ENCODE results near the gene HLA-DRB5.
"Not testable (repeated sequence)": the region's sequence is repeated elsewhere in the genome, so short reads cannot be mapped to it uniquely, and the experiment has no call there.

Gene HLA-DRB5

GRCh38 chr6:32501016-32501415 is 29.1 kb downstream of the HLA-DRB5 start:
- no peak for DNase-seq

DNA sequence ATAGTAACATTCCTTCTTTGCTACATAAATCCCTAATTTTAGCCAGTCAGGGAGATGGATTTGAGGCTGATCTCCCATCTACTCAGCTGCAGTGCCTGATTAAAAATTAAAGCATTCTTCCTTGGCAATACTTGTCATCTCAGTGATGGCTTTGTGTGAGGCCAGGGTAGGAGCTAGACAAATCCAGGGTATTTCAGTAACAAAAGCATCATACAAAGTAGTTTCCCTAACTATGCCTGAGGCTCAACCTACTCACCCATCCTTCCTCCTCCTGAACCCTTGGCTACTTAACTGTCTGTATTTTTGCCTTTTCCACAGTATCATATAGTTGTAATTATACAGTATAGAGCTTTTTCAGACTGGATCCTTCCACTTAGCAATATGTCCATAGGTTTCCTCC is 37.7 kb downstream of the HLA-DRB5 start:
- no peak for DNase-seq

DNA sequence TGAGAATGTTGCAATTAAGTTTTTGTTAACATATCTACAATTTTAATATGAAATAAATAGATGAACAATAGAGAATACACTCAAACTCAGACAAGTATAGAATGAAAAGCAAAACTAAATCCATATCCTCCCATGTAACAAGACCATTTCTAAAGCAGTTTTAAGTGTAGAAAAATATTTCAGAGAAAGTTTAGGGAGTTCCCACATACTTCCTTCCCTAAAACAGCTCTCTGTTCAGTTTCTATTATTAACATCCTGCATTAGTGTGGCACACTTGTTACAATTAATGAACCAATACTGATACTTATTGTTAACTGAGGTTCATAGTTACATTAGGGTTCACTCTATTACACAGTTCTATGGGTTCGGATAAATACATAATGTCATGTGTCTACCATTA is 38.4 kb downstream of the HLA-DRB5 start:
- DNase-seq: no peak

- DNase-seq: no peak
Measured at GRCh38 chr6:32488083-32488482, 42.0 kb downstream of the HLA-DRB5 start.

DNA sequence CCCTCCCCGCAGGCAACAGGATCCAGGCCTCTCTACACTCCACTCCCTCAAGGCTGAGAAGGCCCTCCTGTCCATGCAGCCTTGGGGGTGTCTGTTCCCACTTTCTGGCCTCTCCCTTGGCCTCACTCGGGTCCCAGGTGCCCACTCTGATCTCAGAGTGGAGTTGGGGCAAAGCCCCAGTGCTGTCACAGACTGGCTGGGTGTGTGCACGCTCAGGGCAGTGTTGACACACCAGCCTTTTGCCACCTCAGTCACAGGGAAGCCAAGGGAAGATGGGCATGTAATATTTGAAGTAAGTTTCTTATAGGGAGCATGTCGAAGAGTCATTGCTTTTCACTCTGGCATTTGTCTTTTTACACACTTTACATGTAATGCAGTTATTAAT is 45.5 kb downstream of the HLA-DRB5 start:
- DNase-seq: no peak

- DNase-seq: no peak
Measured at GRCh38 chr6:32483968-32484613, 46.0 kb downstream of the HLA-DRB5 start.

- no peak for DNase-seq
Measured at GRCh38 chr6:32475392-32476206, 54.5 kb downstream of the HLA-DRB5 start.

- DNase-seq: peak; percentile 33
Measured at GRCh38 chr6:32473376-32474348, 56.4 kb downstream of the HLA-DRB5 start.

DNA sequence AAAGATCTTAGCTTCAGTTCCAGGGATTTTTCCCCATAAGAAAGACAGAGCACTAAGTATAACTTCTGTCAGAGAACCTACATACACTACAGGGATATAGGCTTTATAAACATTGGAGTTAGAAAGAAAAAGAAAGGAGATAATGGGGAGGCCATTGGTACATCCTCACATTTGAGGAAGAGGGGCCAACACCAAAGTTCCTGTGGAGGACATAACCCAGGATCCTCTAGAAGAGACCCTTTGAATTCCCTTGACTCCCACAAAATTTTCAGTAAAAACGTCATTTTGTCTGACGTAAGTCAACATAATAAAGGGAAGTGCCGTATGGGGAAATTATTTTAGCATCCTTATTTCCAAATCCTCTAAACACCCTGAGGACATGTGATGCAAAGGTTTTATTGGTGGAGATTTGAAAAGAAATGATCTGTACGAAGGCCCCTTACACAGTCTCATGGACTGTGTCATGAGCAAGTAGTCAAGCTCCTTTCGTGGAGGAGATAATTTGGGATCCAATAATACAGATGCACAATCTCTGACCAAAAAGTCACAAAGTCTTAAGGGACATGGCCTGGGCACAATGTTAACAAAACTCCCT is 57.2 kb downstream of the HLA-DRB5 start:
- DNase-seq: peak; percentile 5

DNA sequence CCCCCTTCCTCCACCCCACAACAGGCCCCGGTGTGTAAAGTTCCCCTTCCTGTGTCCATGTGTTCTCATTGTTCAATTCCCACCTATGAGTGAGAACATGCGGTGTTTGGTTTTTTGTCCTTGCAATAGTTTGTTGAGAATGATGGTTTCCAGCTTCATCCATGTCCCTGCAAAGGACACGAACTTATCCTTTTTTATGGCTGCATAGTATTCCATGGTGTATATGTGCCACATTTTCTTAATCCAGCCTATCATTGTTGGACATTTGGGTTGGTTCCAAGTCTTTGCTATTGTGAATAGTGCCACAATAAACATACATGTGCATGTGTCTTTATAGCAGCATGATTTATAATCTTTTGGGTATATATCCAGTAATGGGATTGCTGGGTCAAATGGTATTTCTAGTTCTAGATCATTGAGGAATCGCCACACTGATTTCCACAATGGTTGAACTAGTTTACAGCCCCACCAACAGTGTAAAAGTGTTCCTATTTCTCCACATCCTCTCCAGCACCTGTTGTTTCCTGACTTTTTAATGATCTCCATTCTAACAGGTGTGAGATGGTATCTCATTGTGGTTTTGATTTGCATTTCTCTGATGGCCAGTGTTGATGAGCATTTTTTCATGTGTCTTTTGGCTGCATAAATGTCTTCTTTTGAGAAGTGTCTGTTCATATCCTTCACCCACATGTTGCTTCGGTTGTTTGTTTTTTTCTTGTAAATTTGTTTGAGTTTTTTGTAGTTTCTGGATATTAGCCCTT is 62.2 kb downstream of the HLA-DRB5 start:
- DNase-seq: not testable (repeated sequence)
